ENCODE results near the gene SCARF2. TPM values are rescaled to one million over a fixed set of nuclear protein-coding genes. Genes with fewer than 3 reads are reported as not detected.

The SCARF2 gene
- total RNA-seq, 1 experiment from 2014 or later: 1.4 TPM

- intact Hi-C loops (cut with micrococcal nuclease; ENCODE audit: unreplicated experiment): loop anchor here (5.0 kb wide), 1 partner anchor 65 kb away; the partner anchor contains the start of gene KLHL22
- Histone ChIP-seq H3K36me3 (ENCODE audit: insufficient read depth, low read length, poor library complexity, severe bottlenecking) (no peaks in the 10 kb centered on the region), H3K4me1 (ENCODE audit: insufficient read depth, low read length, poor library complexity, severe bottlenecking) (peaks cover 9% of the 10 kb centered on the region), H3K27ac (ENCODE audit: low read depth, low read length, poor library complexity, severe bottlenecking) (no peak overlapping the region), H3K27me3 (replicated peaks; ENCODE audit: insufficient read depth, low read depth, low read length, poor library complexity) (peaks cover 9% of the 10 kb centered on the region), H3K4me3 (ENCODE audit: low read depth, low read length, poor library complexity, severe bottlenecking) (no peak overlapping the region), H3K9me3 (ENCODE audit: low read depth, low read length, poor library complexity, severe bottlenecking) (no peaks in the 10 kb centered on the region)
- DNase-seq (ENCODE audit: low spot score): no peak
- TF ChIP-seq CTCF (conservative IDR thresholded peaks at IDR 0.05; ENCODE audit: low read depth, low read length) (no peak), EZH2 (IDR thresholded peaks at IDR 0.05; ENCODE audit: borderline replicate concordance, low read depth, low read length, poor library complexity, severe bottlenecking) (no peak)
- BruUV-seq (replicated peaks): no TSS peak
- ChIA-PET POLR2A (ENCODE audit: low non-redundant PET) (no interaction called here), CTCF (no interaction called here)
These were observed 5.4 kb downstream of the SCARF2 start for GRCh38 chr22:20432244-20432686.

GRCh38 chr22:20431511-20432192 is 6.0 kb downstream of the SCARF2 start:
- no TSS peak for BruUV-seq (replicated peaks)
- Histone ChIP-seq H3K27me3 (replicated peaks; ENCODE audit: insufficient read depth, low read depth, low read length, poor library complexity) (peaks cover 3% of the 10 kb centered on the region), H3K36me3 (ENCODE audit: insufficient read depth, low read length, poor library complexity, severe bottlenecking) (no peaks in the 10 kb centered on the region), H3K4me3 (ENCODE audit: low read depth, low read length, poor library complexity, severe bottlenecking) (peak overlapping the region; percentile 38), H3K9me3 (ENCODE audit: low read depth, low read length, poor library complexity, severe bottlenecking) (no peaks in the 10 kb centered on the region), H3K27ac (ENCODE audit: low read depth, low read length, poor library complexity, severe bottlenecking) (no peak overlapping the region), H3K4me1 (ENCODE audit: insufficient read depth, low read length, poor library complexity, severe bottlenecking) (peaks cover 3% of the 10 kb centered on the region)
- no peak for DNase-seq (ENCODE audit: low spot score)
- ChIA-PET POLR2A (ENCODE audit: low non-redundant PET) (no interaction called here), CTCF (no interaction called here)
- intact Hi-C loops (cut with micrococcal nuclease; ENCODE audit: unreplicated experiment): loop anchor here (5.0 kb wide), 1 partner anchor 66 kb away; the partner anchor contains the start of gene KLHL22
- TF ChIP-seq EZH2 (IDR thresholded peaks at IDR 0.05; ENCODE audit: borderline replicate concordance, low read depth, low read length, poor library complexity, severe bottlenecking): no peak

GRCh38 chr22:20430720-20431510 is 6.7 kb downstream of the SCARF2 start:
- Histone ChIP-seq H3K9me3 (ENCODE audit: low read depth, low read length, poor library complexity, severe bottlenecking) (no peaks in the 10 kb centered on the region), H3K27ac (ENCODE audit: low read depth, low read length, poor library complexity, severe bottlenecking) (no peak overlapping the region), H3K36me3 (ENCODE audit: insufficient read depth, low read length, poor library complexity, severe bottlenecking) (no peaks in the 10 kb centered on the region), H3K4me1 (ENCODE audit: insufficient read depth, low read length, poor library complexity, severe bottlenecking) (no peaks in the 10 kb centered on the region), H3K4me3 (ENCODE audit: low read depth, low read length, poor library complexity, severe bottlenecking) (peak overlapping the region; percentile 38), H3K27me3 (replicated peaks; ENCODE audit: insufficient read depth, low read depth, low read length, poor library complexity) (no peaks in the 10 kb centered on the region)
- peak; percentile 87 for DNase-seq (ENCODE audit: low spot score)
- CTCF ChIA-PET: no interaction called here
- TF ChIP-seq CTCF (conservative IDR thresholded peaks at IDR 0.05; ENCODE audit: low read depth, low read length) (peak; percentile 64), EZH2 (IDR thresholded peaks at IDR 0.05; ENCODE audit: borderline replicate concordance, low read depth, low read length, poor library complexity, severe bottlenecking) (no peak)
- BruUV-seq (replicated peaks): no TSS peak
- POLR2A ChIA-PET (ENCODE audit: low non-redundant PET): no interaction called here
- intact Hi-C loops (cut with micrococcal nuclease; ENCODE audit: unreplicated experiment): loop anchor here (5.0 kb wide), 1 partner anchor 66 kb away; the partner anchor contains the start of gene KLHL22
